T-helper 1 cell treated with Interleukin-12 subunit alpha and Interleukin-12 subunit beta and Interleukin-4 antibody, amounts not matched to agents 30 μg/mL and 1 μg/mL, for 36 hours (primary cell): Measurements from ENCODE around the gene WDR35.
A peak's percentile ranks its signal among the peaks of the same experiment; 100 is the strongest.
"Not testable (repeated sequence)": the region's sequence is repeated elsewhere in the genome, so short reads cannot be mapped to it uniquely, and the experiment has no call there.

ENCODE experiments used
- H3K27ac Mint-ChIP-seq: one replicate; pipeline ENCODE4 v1.8.0; 2021; ENCODE audit warnings: mild to moderate bottlenecking, mixed read lengths
- H3K27me3 Mint-ChIP-seq: one replicate; pipeline ENCODE4 v1.8.0; 2021; ENCODE audit warnings: low read depth, mixed read lengths
- H3K36me3 Mint-ChIP-seq: one replicate; pipeline ENCODE4 v1.8.0; 2021; ENCODE audit warnings: low read depth, mixed read lengths
- H3K4me1 Mint-ChIP-seq: one replicate; pipeline ENCODE4 v1.8.0; 2021; ENCODE audit warnings: low read depth, mixed read lengths
- H3K4me3 Mint-ChIP-seq: one replicate; pipeline ENCODE4 v1.8.0; 2021; ENCODE audit warnings: mild to moderate bottlenecking, moderate library complexity, mixed read lengths
- H3K9me3 Mint-ChIP-seq: one replicate; pipeline ENCODE4 v1.8.0; 2021; ENCODE audit warnings: mixed read lengths

Gene WDR35

DNA sequence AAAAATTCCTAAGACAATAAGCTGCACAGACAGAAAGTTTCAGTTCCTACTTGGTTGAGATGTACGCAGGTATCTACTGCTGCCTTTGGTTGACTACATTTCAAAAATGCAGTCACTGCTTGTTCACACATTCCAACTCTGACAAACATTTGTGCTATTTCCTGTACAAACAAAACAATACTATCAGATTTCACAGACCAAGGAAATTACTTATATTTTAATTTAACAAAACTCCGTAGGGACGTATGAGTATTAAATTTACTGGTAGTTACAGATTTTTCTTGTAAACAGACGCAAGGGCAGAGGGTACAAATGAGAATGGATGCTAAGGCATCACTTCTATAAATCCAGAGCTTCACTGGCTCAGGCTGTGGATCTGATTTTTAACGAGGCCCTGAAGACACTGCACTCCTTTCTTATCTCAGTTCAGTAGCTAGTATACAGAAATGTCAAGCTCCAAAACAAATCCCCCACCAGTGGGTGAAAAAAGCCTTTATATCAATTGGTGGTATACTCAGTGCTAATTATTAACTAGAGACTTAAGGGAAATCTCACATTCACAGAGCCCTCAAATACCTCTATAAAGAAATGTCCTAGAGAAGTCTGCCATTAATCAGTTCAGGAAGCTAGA, 56.4 kb downstream of the WDR35 start:
- Mint-ChIP-seq H3K27me3 (no peaks in the 10 kb centered on the region), H3K9me3 (peaks cover 5% of the 10 kb centered on the region), H3K27ac (no peak overlapping the region), H3K36me3 (peaks cover 9% of the 10 kb centered on the region), H3K4me3 (no peak overlapping the region), H3K4me1 (no peaks in the 10 kb centered on the region)

DNA sequence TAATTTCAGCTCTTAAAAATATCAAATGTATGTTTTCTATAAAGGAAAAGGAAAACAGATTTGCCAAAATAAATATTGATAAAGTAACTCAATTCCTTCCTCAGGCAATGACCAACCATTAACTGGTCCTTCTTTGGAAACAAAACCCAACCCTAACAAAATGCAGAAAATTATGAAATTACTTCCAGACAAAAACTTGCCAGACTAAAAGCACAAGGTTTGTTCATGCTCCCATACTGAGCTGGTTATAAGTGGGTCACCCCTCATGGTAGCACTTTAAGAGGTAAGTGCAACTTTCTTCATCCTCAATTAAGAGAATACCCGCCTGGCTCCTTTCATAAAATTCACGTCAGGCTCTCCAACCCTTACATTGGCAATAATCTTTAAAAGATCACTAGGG, 57.0 kb downstream of the WDR35 start:
- H3K9me3 Mint-ChIP-seq: peaks cover 8% of the 10 kb centered on the region
- H3K4me3 Mint-ChIP-seq: no peak overlapping the region
- peaks cover 10% of the 10 kb centered on the region for H3K36me3 Mint-ChIP-seq
- H3K27me3 Mint-ChIP-seq: no peaks in the 10 kb centered on the region
- H3K4me1 Mint-ChIP-seq: no peaks in the 10 kb centered on the region
- no peak overlapping the region for H3K27ac Mint-ChIP-seq

DNA sequence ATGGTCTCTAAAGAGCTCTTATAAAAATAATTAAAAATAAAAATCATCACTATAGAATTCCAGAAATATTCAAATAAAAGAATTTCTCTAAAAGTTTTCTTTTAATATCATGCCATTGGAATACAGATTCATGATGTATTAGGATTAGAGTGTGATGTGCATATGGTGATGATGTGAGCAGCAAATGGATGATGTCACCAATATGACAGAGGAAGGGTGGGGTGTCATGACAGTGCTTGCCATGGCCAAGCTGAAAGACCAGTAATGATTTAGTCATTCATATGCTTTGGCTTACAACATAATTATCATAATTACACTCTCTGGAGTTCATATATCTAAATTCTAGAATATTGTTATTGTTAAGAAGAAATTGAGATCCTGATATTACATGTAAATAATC, 60.7 kb downstream of the WDR35 start:
- H3K9me3 Mint-ChIP-seq: peaks cover 24% of the 10 kb centered on the region
- no peaks in the 10 kb centered on the region for H3K27me3 Mint-ChIP-seq
- peaks cover 22% of the 10 kb centered on the region for H3K36me3 Mint-ChIP-seq
- H3K4me3 Mint-ChIP-seq: no peak overlapping the region
- no peaks in the 10 kb centered on the region for H3K4me1 Mint-ChIP-seq
- H3K27ac Mint-ChIP-seq: no peak overlapping the region

DNA sequence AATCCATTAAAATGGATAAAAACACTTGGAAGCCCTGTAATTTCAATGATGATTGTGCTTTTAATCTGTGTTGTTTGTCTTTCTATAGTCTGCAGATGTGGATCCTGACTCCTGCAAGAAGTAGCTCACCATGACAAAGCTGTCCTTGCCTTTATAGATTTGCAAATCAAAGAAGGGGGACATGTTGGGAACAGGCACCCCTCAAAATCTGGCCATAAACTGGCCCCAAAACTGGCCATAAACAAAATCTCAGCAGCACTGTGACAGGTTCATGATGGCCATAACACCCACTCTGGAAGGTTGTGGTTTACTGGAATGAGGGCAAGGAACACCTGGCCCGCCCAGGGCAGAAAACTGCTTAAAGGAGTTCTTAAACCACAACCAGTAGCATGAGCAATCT, 62.1 kb downstream of the WDR35 start:
- H3K4me1 Mint-ChIP-seq, H3K27me3 Mint-ChIP-seq, H3K4me3 Mint-ChIP-seq, H3K27ac Mint-ChIP-seq: not testable (repeated sequence)
- Mint-ChIP-seq H3K9me3 (peaks cover 24% of the 10 kb centered on the region), H3K36me3 (peaks cover 20% of the 10 kb centered on the region)

DNA sequence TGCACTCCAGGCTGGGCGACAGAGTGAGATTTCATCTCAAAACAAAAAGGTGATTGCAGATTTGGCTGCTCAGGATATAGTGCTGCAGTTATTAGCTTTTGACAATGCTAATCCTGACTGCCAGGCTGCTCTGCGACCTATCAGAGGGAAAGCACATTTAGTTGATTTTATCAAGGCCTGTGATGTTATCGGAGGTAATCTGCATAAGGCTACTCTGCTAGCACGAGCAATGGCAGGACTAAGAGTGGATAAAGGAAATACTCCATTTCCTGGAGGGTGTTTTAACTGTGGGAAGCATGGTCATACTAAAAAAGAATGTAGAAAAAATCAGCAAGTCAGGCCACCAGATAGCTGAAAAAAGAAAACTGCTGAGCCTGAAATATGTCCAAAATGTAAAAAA, 65.4 kb downstream of the WDR35 start:
- not testable (repeated sequence) for H3K27me3 Mint-ChIP-seq, H3K4me1 Mint-ChIP-seq, H3K4me3 Mint-ChIP-seq, H3K27ac Mint-ChIP-seq
- H3K9me3 Mint-ChIP-seq: peaks cover 24% of the 10 kb centered on the region
- H3K36me3 Mint-ChIP-seq: peaks cover 19% of the 10 kb centered on the region

DNA sequence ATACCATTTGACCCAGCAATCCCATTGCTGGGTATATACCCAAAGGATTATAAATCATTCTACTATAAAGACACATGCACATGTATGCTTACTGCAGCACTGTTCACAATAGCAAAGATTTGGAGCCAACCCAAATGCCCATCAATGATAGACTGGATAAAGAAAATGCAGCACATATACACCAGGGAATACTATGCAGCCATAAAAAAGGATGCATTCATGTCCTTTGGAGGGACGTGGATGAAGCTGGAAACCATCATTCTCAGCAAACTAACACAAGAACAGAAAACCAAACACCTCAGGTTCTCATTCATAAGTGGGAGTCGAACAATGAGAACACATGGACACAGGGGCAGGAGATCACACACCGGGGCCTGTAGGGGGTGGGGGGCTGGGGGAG, 67.7 kb downstream of the WDR35 start:
- H3K27ac Mint-ChIP-seq, H3K27me3 Mint-ChIP-seq, H3K4me3 Mint-ChIP-seq, H3K4me1 Mint-ChIP-seq: not testable (repeated sequence)
- Mint-ChIP-seq H3K36me3 (peaks cover 15% of the 10 kb centered on the region), H3K9me3 (peaks cover 11% of the 10 kb centered on the region)

DNA sequence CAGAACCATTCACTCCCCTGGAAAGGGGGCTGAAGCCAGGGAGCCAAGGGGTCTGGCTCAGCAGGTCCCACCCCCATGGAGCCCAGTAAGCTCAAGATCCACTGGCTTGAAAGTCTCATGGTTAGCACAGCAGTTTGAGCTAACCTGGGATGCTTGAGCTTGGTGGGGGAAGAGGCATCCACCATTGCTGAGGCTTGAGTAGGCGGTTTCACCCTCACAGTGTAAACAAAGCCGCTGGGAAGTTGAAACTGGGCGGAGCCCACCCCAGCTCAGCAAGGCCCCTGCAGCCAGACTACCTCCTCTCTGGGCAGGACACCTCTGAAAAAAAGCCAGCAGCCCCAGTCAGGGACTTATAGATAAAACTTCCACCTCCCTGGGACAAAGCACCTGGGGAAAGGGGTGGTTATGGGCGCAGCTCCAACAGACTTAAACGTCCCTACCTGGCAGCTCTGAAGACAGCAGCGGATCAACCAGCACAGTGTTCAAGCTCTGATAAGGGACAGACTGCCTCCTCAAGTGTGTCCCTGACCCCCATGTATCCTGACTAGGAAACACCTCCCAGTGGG, 73.4 kb downstream of the WDR35 start:
- H3K27ac Mint-ChIP-seq: no peak overlapping the region
- no peaks in the 10 kb centered on the region for H3K4me1 Mint-ChIP-seq
- H3K36me3 Mint-ChIP-seq: peaks cover 4% of the 10 kb centered on the region
- H3K27me3 Mint-ChIP-seq: no peaks in the 10 kb centered on the region
- H3K4me3 Mint-ChIP-seq: no peak overlapping the region
- H3K9me3 Mint-ChIP-seq: no peaks in the 10 kb centered on the region

DNA sequence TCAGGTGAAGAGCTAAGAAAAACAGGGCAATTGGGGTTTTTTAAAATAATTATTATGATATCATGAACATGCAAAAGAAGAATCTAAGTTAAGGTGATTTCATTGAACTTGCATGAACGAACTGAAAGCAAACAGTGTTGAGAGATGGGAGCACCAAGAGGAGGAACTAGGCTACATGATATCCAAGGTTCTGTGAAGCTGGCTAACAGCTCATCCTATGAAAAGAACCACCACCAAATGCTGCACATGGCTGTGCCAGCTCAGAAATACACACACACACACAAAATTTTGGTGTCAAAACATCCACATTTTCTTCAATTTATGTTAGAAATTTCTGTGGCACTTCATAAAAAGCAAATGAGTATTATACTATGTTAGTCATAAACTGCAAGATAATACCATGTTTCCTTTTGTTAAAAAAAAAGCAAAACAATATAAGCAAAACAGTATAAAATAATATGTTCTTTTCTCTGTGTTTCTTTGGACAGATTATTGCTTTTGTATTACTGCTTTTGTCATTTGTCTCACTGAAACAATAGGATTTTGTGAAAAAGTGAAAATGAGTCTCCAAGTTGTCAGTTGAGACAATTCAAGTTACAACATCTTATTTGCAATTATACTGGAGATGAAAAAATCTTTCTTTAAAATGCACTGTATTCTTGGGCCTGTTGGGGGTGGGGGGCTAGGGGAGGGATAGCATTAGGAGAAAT, 75.5 kb downstream of the WDR35 start:
- Mint-ChIP-seq H3K4me3 (no peak overlapping the region), H3K9me3 (no peaks in the 10 kb centered on the region), H3K4me1 (no peaks in the 10 kb centered on the region), H3K27me3 (no peaks in the 10 kb centered on the region), H3K27ac (no peak overlapping the region), H3K36me3 (peaks cover 4% of the 10 kb centered on the region)

DNA sequence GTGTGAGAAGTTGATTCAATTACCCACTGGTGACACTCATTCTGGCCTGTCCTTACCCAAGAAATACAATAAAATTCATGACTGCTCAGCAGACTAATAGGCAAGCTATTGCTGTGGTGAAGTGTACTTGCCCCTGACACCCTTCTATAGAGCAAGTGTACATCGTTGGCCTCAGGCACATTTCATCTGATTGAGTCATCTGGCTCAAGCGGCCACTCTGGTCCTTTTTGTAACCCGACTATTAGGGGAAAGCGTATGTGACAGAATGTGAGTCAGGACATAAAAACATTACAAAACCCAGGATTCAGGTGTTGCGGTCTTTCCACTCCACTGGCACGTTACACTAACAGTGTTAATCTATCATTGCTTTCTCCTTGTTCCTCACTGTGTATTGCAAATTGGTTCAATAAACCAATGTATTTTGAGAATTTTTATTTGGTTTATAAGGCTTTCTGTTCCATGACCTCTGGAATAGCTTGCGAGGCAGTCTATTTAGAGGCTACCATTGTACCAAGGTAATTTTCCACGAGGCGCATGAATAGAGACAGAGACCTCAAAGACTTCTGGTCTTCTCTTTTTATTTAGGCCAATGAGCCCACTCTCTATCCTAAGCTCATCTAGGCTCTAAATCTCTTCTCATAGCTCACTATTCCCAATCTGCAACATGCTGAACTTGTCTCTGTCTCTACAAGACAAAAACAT, 77.9 kb downstream of the WDR35 start:
- no peaks in the 10 kb centered on the region for H3K9me3 Mint-ChIP-seq
- H3K27ac Mint-ChIP-seq: no peak overlapping the region
- no peaks in the 10 kb centered on the region for H3K4me1 Mint-ChIP-seq
- H3K27me3 Mint-ChIP-seq: peaks cover 8% of the 10 kb centered on the region
- H3K4me3 Mint-ChIP-seq: no peak overlapping the region
- H3K36me3 Mint-ChIP-seq: no peaks in the 10 kb centered on the region

DNA sequence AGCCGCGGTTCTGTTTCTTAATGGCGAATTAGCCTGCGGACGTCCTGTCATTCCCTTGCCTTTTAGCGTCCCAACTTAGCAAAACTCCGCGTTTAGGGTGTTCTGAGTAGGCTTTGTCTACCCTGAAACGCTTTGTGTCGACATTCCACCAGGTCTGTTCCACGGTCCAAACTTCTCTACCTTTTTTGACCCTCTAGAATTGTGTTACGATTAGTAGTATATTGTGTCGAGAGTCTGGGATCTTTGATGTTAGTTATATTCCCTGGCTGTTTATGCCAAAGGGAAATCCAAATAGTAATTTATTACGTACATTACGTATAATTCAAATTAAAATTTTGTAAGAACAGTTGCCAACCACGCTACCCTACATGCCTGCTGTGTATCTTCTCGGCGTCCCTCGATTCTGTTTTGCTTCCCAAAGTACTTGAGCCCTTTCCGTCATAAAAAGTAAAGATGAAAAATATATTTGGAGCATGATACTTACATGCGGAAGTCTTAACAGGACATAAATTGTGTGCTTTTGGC, 87.6 kb downstream of the WDR35 start:
- Mint-ChIP-seq H3K27me3 (peaks cover 16% of the 10 kb centered on the region), H3K4me3 (peak overlapping the region; percentile 97), H3K9me3 (no peaks in the 10 kb centered on the region)

DNA sequence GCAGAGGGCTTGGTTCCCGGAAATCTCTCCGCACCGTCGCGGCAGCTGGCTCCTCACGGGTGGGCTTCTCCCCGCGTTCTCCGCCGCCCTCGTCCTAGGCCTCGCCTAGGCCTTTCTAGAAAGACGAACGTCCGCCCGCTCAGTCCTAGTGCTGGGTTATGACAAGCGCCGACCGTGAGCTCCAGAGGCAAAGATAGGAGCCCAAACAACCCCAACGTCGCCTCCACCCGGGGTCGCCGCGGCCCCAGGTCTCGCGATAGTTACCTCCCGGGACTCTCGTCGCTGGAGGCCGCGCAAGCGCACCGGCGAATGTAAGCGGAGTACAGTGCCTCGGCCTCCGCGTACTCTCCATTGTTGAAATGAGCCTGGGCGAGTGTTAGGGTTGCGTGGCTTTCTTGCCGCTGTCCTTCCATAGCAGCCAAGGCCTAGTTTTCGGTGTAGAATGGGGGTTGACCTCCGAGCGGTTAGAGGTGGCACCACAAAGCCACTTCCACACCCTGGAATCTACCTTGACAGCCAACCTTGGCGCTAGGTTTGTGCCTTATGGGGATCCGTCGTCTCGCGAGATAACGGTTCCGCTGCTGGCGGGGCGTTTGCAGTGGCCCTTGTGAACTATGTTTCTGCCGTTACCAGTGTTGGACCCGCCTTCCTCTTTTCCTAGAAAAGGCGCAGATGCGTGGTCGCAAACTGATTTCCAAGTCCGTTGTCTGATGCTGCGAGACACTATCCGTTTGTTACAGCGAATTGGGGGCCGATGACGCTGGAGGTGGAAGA, 88.3 kb downstream of the WDR35 start, which contains the start of gene TTC32:
Gene TTC32 (minus strand): TSS at position 542 of the 774 bp plus-strand sequence. CDS start 129 bp downstream, at position 413.
- Mint-ChIP-seq H3K27ac (peak within 1 kb of the TSS; percentile 98), H3K36me3 (peaks cover 11% of the 10 kb centered on the region), H3K4me3 (peak within 1 kb of the TSS; percentile 97), H3K9me3 (no peaks in the 10 kb centered on the region), H3K27me3 (peaks cover 15% of the 10 kb centered on the region), H3K4me1 (peaks cover 31% of the 10 kb centered on the region)

More for the DNA sequence above, 87.6 kb downstream of the WDR35 start:
- peaks cover 9% of the 10 kb centered on the region for H3K36me3 Mint-ChIP-seq
- H3K27ac Mint-ChIP-seq: peak overlapping the region; percentile 98
- H3K4me1 Mint-ChIP-seq: peaks cover 31% of the 10 kb centered on the region

DNA sequence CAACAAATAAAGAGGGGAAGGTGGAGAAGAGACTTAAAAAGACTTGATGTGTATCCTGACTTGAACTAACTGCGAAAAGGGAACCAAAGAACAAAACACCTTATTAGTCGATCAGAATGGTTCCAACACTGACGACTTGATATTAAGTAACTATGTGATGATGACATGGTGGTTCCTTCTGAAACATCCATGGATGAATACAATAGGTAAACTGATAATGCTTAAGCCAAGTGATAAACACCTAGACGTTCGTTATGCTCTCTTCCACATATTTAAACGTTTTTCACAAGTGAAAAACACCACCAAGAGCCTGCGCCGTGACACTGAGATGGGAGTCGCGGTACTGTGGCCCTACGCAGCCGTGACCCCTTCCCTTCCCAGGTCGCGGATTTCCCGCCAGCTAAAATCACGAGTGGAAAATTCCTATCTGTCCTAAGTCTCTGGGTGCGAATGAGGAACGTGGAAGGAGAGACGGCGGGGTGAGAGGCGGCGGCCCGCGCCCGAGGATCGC, 88.9 kb downstream of the WDR35 start:
- Mint-ChIP-seq H3K27ac (peak overlapping the region; percentile 98), H3K36me3 (peaks cover 11% of the 10 kb centered on the region), H3K9me3 (no peaks in the 10 kb centered on the region), H3K4me1 (peaks cover 30% of the 10 kb centered on the region), H3K4me3 (peak overlapping the region; percentile 97), H3K27me3 (peaks cover 10% of the 10 kb centered on the region)

DNA sequence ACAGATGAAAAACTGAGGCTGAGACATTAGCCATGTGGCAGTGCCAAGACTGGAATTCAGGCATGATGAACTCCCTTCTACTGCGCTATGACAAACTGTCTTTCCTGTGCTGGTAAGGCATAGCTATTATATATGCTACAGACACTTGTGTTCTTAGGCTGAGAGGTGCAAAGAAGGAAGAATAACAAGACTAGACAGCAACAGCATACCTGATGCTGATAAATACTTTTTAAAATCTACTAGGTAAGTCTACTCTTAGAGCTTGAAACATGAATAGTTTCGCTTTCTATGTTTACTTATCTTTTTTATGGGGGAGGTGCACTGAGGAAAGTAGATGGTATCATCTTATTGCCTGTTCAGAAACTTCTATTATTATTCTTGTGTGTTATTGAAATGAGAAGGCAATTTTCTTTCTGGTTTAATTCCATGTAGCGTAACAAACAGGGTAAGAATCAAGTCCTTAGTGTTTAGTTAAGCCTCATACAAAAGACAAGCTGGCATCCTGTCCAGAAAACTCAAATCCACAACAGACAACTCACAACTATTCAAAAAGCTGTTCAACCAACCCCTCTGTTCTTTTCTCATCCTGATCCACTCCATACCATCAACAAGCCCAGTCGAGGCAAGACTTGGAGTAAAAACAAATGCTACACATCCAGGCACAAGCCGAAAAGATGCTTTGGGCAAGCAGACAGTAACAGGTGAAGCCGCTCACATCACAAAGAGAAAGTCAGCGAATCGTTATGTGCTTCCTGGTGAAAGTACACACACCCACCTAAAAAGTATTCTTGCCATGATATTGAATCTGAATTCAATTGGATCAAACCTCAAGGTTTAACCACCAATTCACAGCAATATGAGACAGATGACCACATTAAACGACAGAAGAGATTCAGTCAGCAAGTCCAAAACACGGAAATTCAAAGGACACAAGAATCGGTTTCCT, 89.6 kb downstream of the WDR35 start:
- H3K9me3 Mint-ChIP-seq: no peaks in the 10 kb centered on the region
- H3K4me1 Mint-ChIP-seq: peaks cover 34% of the 10 kb centered on the region
- H3K27me3 Mint-ChIP-seq: peaks cover 5% of the 10 kb centered on the region
- H3K4me3 Mint-ChIP-seq: peak overlapping the region; percentile 97
- H3K27ac Mint-ChIP-seq: peak overlapping the region; percentile 98
- peaks cover 11% of the 10 kb centered on the region for H3K36me3 Mint-ChIP-seq
